Ascending aorta (tissue), 2 donors: Measurements from ENCODE around the gene DHPS. TPM values are rescaled to one million over a fixed set of nuclear protein-coding genes. Genes with fewer than 3 reads are reported as not detected.
"Not testable (repeated sequence)": the region's sequence is repeated elsewhere in the genome, so short reads cannot be mapped to it uniquely, and the experiment has no call there.

ENCODE experiments used
- DNase-seq, 2 donors: peaks; one replicate each; pipeline ENCODE4 v3.0.0-alpha.2; 2019; ENCODE audit warnings: low spot score in 2 of 2
- H3K27ac ChIP-seq, 2 donors: fragments of 200-600 bp; sonication (generic); one replicate each; pipeline ENCODE4 v1.5.1; 2016 to 2017; ENCODE audit warnings: mild to moderate bottlenecking in 1 of 2
- H3K27me3 ChIP-seq: fragments of 200-600 bp; sonication (generic); one replicate; pipeline ENCODE4 v1.5.1; 2017
- H3K36me3 ChIP-seq, 2 donors: fragments of 200-600 bp; sonication (generic); one replicate each; pipeline ENCODE4 v1.5.1; 2016
- H3K4me1 ChIP-seq, 2 donors: fragments of 200-600 bp; sonication (generic); one replicate each; pipeline ENCODE4 v1.5.1; 2016 to 2017; ENCODE audit warnings: mild to moderate bottlenecking in 1 of 2
- H3K4me3 ChIP-seq, 2 donors: fragments of 200-600 bp; sonication (generic); one replicate each; pipeline ENCODE4 v1.5.1; 2016 to 2017; ENCODE audit warnings: mild to moderate bottlenecking in 1 of 2
- H3K9me3 ChIP-seq, 2 donors: fragments of 200-600 bp; sonication (generic); one replicate each; pipeline ENCODE4 v1.5.1; 2016
- intact Hi-C: fragments of 100-400 bp; cut with DNase I; formaldehyde crosslinking; loops from one replicate; pipeline ENCODE4 v1.15.1; 2023
- total RNA-seq: library from RNA; depleted of rRNA; stranded (reverse); fragments of >200 nt; gene quantifications from one replicate; pipeline ENCODE4 v1.1.0, GENCODE V29; 2016
- TF ChIP-seq, protein P1 (sequence below), 3 experiments: fragments of 200-600 bp in 2 of 3; fragments of 450-650 bp in 1 of 3; sonication (generic) in 2 of 3; IDR thresholded peaks; one replicate each; pipeline ENCODE4 v1.5.1; 2016 to 2019; ENCODE audit warnings: antibody characterized with exemption in 3 of 3, mild to moderate bottlenecking in 1 of 3, moderate library complexity in 1 of 3

DHPS gene
- total RNA-seq, 1 donor from 2014 or later = 160 TPM

DNA sequence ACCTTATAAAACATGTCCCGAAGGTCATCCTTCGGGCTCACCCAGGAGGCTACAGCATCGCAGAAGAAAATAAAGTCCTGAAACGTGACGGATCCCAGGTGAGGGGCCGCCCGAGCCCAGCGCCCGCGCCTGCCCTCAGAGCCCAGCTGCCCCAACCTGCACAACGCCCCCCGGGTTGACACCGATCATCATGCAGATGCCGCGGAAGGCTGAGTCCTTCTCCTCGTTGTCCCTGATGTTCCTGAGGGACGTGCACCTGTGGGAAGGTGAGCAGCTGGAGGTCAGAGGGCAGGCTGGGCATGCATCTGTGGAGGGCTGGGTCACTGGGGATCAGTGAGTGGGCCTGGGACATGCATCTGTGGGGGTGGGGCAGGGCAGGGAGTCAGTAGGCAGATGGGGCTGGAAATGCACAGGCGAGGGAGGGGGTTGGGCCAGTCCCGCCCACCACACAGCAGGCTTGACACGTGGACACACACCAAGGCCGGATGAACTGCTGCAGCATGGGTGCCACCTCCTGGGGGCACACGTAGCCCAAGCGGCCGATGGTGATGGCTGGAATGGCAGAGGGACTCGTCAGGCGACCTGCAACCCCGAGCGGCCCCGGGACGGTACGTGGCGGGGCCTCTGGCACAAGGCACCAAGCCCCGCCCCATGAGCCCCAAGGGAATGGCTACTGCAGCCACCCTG is 20.1 kb upstream of the DHPS start:
- peaks cover 66 to 69% of the 10 kb centered on the region in 2 donors for H3K36me3 ChIP-seq
- H3K4me3 ChIP-seq = no peak overlapping the region
- H3K27ac ChIP-seq = no peak overlapping the region
- TF ChIP-seq, protein P1, sequence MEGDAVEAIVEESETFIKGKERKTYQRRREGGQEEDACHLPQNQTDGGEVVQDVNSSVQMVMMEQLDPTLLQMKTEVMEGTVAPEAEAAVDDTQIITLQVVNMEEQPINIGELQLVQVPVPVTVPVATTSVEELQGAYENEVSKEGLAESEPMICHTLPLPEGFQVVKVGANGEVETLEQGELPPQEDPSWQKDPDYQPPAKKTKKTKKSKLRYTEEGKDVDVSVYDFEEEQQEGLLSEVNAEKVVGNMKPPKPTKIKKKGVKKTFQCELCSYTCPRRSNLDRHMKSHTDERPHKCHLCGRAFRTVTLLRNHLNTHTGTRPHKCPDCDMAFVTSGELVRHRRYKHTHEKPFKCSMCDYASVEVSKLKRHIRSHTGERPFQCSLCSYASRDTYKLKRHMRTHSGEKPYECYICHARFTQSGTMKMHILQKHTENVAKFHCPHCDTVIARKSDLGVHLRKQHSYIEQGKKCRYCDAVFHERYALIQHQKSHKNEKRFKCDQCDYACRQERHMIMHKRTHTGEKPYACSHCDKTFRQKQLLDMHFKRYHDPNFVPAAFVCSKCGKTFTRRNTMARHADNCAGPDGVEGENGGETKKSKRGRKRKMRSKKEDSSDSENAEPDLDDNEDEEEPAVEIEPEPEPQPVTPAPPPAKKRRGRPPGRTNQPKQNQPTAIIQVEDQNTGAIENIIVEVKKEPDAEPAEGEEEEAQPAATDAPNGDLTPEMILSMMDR (IDR thresholded peaks at IDR 0.05) = no peak
- DNase-seq = no peak
- intact Hi-C loops = no loop called here
- peaks cover 0 to 4% of the 10 kb centered on the region in 2 donors for H3K4me1 ChIP-seq
- H3K27me3 ChIP-seq = no peaks in the 10 kb centered on the region
- no peaks in the 10 kb centered on the region for H3K9me3 ChIP-seq

DNA sequence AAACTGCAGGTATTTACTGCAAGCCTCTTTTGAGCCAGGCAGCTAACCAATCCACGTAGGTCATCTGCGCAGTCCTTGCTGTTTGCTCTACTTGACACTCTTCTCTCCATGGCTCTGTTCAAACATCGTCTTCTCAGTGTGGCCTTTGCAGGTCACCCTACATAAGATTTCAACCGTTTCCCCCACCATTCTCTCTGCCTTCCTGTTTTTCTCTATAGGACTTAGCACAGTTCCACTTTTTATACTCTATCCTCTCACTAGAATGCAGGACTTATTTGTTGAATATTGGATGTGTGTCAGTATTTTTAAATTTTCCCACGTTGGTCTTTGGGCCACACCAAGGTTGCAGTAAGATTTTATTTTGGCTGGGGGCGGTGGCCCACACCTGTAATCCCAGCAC is 16.5 kb upstream of the DHPS start:
- H3K9me3 ChIP-seq = no peaks in the 10 kb centered on the region
- peaks cover 30 to 33% of the 10 kb centered on the region in 2 donors for H3K36me3 ChIP-seq
- intact Hi-C loops = no loop called here
- H3K4me3 ChIP-seq = no peak overlapping the region
- H3K4me1 ChIP-seq = peaks cover 5 to 13% of the 10 kb centered on the region in 2 donors
- no peaks in the 10 kb centered on the region for H3K27me3 ChIP-seq
- TF ChIP-seq, protein P1 (IDR thresholded peaks at IDR 0.05) = no peak
- no peak overlapping the region for H3K27ac ChIP-seq
- no peak for DNase-seq

DNA sequence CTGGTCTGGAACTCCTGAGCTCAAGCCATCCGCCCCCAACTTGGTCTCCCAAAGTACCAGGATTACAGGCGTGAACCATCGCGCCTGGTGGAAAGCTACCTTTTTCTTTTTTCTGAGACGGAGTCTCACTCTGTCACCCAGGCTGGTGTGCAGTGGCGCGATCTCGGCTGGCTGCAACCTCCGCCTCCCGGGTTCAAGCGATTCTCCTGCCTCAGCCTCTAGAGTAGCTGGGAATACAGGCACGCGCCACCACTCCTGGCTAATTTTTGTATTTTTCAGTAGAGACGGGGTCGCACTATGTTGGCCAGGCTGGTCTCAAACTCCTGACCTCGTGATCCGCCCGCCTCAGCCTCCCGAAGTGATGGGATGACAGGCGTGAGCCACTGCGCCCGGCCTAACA is 15.7 kb upstream of the DHPS start:
- Histone ChIP-seq H3K36me3 (peaks cover 23 to 25% of the 10 kb centered on the region in 2 donors), H3K4me1 (peaks cover 5 to 13% of the 10 kb centered on the region in 2 donors)
- not testable (repeated sequence) for H3K4me3 ChIP-seq, H3K27me3 ChIP-seq, H3K27ac ChIP-seq, DNase-seq, H3K9me3 ChIP-seq
- intact Hi-C loops = loop anchor here (2.0 kb wide), 1 partner anchor 25 kb away; the partner anchor contains the start of gene TNPO2

DNA sequence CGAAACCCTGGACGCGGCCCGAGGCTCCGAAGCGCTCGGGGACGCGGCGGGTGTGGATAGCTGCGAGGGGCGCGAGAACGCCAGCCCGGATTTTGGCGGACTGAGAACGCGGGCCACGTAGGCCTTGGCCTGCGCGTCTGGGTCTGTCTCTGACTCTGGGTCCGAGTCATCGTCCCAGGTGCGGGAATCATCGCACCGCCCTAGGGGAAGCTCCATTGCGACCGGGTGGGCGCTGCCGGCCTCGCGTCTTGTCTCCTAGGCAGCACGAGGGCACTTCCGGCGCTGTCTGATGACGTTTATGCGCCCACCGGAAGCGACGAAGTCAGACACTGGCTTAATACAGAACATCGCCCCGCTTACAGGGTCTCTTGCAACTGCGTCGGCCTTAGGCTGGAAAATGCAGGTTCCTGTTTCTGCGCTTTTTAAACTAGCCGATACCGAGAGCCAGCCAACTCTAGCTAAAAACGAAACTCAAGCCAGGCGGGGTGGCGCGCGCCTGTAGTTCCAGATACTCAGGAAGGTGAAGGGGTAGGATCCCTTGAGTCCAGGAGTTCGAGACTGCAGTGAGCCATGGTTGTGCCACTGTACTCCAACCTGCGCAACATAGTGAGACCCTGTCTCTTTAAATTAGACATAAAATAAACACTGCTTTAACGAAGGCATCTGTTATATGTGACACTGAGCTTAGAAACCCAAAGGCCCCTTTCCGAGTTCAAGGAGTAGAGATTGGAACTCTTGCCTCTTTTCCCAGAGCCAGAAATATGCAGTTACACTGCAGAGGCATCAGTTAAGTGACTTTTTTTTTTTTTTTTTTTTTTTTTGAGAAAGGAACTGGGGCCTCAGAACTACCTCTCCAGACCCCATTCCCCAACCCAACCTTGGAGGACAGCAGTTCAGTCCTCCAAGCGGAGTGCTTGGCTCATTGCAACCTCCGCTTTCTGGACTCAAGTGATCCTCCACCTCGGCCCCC is 15.0 kb upstream of the DHPS start, which contains the start of gene FBXW9:
FBXW9 (minus strand) TSS at position 266 of the 970 bp plus-strand sequence; CDS start at position 216, 50 bp downstream.
- no peaks in the 10 kb centered on the region for H3K9me3 ChIP-seq
- peak within 1 kb of the TSS; percentile 87 to 92 for H3K27ac ChIP-seq
- intact Hi-C loops = loop anchor here (2.0 kb wide), 1 partner anchor 26 kb away; the partner anchor contains the start of gene TNPO2
- H3K36me3 ChIP-seq = peaks cover 16 to 18% of the 10 kb centered on the region in 2 donors
- peak; percentile 87 to 98 for DNase-seq
- peak within 1 kb of the TSS; percentile 91 to 96 for H3K4me3 ChIP-seq
- H3K4me1 ChIP-seq = peaks cover 5 to 13% of the 10 kb centered on the region in 2 donors
- H3K27me3 ChIP-seq = no peaks in the 10 kb centered on the region
- TF ChIP-seq, protein P1 (IDR thresholded peaks at IDR 0.05) = no peak

DNA sequence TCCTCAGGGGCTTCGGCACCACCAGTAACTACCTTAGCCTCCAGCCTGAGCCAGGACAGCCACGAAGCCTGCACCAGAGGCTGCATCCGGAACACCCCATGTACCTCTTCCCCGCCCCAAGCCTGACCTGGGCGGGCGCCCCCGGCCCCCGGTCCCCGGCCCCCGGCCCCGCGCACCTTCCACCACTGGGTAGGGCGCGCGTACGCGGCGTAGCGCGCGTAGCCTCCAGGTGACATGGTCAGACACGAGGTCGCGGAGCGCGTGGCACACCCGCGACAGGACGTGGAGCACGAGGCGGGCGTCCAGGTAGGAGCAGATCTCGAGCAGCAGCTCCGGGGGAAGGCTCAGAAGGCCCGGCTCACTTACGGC is 14.3 kb upstream of the DHPS start:
- H3K36me3 ChIP-seq = peaks cover 9 to 11% of the 10 kb centered on the region in 2 donors
- TF ChIP-seq, protein P1 (IDR thresholded peaks at IDR 0.05) = no peak
- H3K27ac ChIP-seq = peak overlapping the region; percentile 87 to 92
- intact Hi-C loops = loop anchor here (2.0 kb wide), 1 partner anchor 27 kb away; the partner anchor contains the start of gene TNPO2
- no peaks in the 10 kb centered on the region for H3K27me3 ChIP-seq
- no peaks in the 10 kb centered on the region for H3K9me3 ChIP-seq
- peaks cover 5 to 13% of the 10 kb centered on the region in 2 donors for H3K4me1 ChIP-seq
- peak overlapping the region; percentile 91 to 96 for H3K4me3 ChIP-seq
- no peak for DNase-seq
